Measurements from ENCODE around the gene ZNF609.

DNA sequence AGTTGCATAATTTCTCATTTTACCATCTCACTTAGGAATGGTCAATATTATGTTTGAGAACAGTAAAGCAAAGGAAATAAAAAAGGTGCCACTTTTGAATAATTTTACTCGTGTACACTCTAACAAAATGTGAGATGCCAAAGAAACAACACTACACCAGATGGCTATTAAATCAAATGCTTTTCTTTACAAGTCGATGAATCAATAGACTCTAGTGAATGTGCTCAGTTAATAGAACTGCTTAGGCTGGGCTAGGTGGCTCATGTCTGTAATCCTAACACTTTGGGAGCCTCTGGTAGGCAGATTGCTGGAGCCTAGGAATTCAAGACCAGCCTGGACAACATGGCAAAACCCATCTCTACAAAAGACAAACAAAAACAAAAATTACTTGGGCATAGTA lies 87.9 kb downstream of the ZNF609 start:
- TF ChIP-seq, protein P1, sequence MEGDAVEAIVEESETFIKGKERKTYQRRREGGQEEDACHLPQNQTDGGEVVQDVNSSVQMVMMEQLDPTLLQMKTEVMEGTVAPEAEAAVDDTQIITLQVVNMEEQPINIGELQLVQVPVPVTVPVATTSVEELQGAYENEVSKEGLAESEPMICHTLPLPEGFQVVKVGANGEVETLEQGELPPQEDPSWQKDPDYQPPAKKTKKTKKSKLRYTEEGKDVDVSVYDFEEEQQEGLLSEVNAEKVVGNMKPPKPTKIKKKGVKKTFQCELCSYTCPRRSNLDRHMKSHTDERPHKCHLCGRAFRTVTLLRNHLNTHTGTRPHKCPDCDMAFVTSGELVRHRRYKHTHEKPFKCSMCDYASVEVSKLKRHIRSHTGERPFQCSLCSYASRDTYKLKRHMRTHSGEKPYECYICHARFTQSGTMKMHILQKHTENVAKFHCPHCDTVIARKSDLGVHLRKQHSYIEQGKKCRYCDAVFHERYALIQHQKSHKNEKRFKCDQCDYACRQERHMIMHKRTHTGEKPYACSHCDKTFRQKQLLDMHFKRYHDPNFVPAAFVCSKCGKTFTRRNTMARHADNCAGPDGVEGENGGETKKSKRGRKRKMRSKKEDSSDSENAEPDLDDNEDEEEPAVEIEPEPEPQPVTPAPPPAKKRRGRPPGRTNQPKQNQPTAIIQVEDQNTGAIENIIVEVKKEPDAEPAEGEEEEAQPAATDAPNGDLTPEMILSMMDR (IDR thresholded peaks at IDR 0.05): no peak
- TF ChIP-seq POLR2A (IDR thresholded peaks at IDR 0.05): no peak
- no peak for TF ChIP-seq POLR2AphosphoS5 (IDR thresholded peaks at IDR 0.05)

Measured in gastroesophageal sphincter (tissue), 3 donors.